ENCODE measurements around the gene SLC25A29. TPM values are rescaled to one million over a fixed set of nuclear protein-coding genes. Genes with fewer than 3 reads are reported as not detected.

The SLC25A29 gene
- total and polyA plus RNA-seq, 2 of the 13 experiments (the other 11 are each of a cell fraction or from before 2014, with no cell fraction given): 12.2 to 17.2 TPM

GRCh38 chr14:100246809-100247428, 59.3 kb downstream of the SLC25A29 start:
- H3K79me2 ChIP-seq (ENCODE audit: insufficient read depth, low read length): peaks cover 89% of the 10 kb centered on the region
- H3K4me2 ChIP-seq (ENCODE audit: low read depth, low read length): peak overlapping the region; percentile 28; the same call in 1 of the 2 replicates
- no peak overlapping the region for H3K9ac ChIP-seq (ENCODE audit: insufficient read depth, low read depth, low read length)
- peaks cover 94% of the 10 kb centered on the region for H4K20me1 ChIP-seq (ENCODE audit: insufficient read depth, low read length)
- in situ Hi-C loops (cut with HindIII; ENCODE audit: extremely low pct_ligation_motif_present, low pct_unique_long_range_greater_than_20kb) (no loop called here), intact Hi-C loops (cut with micrococcal nuclease; ENCODE audit: unreplicated experiment) (no loop called here)
- no peak overlapping the region for H2AFZ ChIP-seq (ENCODE audit: low read length)
- FAIRE-seq (peak; percentile 74), ATAC-seq (peak; percentile 88), DNase-seq (ENCODE audit: low spot score) (peak; percentile 77)
- POLR2A ChIA-PET: interaction anchor here (1.2 to 1.6 kb wide), 2 partner anchors 24 to 54 kb away, joined by 3 to 4 read pairs; no protein-coding TSS in a partner anchor
- CTCF ChIA-PET (ENCODE audit: low intra/inter-chr PET ratio, low total read pairs): interaction anchor here (0.8 to 1.5 kb wide), 2 partner anchors 54 to 130 kb away, joined by 4 to 12 read pairs; partner anchors contain the start of gene WDR25
- H3K4me1 ChIP-seq (ENCODE audit: insufficient read depth, low read length): peaks cover 83% of the 10 kb centered on the region
- WGBS (ENCODE audit: low lambda C conversion rate): 34% methylated on average over 3 of the region's 3 CpGs
- no peaks in the 10 kb centered on the region for H3K9me3 ChIP-seq (ENCODE audit: low read length)
- H3K4me3 ChIP-seq (replicated peaks in 1 of 3; ENCODE audit: insufficient read depth in 1 of 3, low read depth in 2 of 3, low read length in 3 of 3): no peak overlapping the region
- H3K27me3 ChIP-seq (ENCODE audit: control insufficient read depth in 1 of 2, insufficient read depth in 2 of 2, low read length in 2 of 2): no peaks in the 10 kb centered on the region
- peak overlapping the region; percentile 24 for H3K27ac ChIP-seq (ENCODE audit: extremely low read length, insufficient read depth, low read length)
- BruUV-seq (replicated peaks): no TSS peak
- peaks cover 3 to 8% of the 10 kb centered on the region in 2 experiments; a peak in 3 of 5 replicates for H3K36me3 ChIP-seq (replicated peaks in 1 of 2; ENCODE audit: control insufficient read depth in 1 of 2, insufficient read depth in 2 of 2, low read length in 2 of 2)
- peak; percentile 53 for TF ChIP-seq SMC3 (IDR thresholded peaks at IDR 0.05; ENCODE audit: low read length)
- peak; percentile 66 for TF ChIP-seq CTCF (CRISPR knock-in tag; IDR thresholded peaks at IDR 0.05)
- TF ChIP-seq NCOR1 (IDR thresholded peaks at IDR 0.05; ENCODE audit: borderline replicate concordance, low read length): no peak
- no peak for TF ChIP-seq ZBTB8A (CRISPR knock-in tag; IDR thresholded peaks at IDR 0.05; ENCODE audit: borderline replicate concordance, low read depth)
- peak; percentile 60 for TF ChIP-seq STAG1 (CRISPR knock-in tag; IDR thresholded peaks at IDR 0.05)
- no peak for TF ChIP-seq ARID4A (CRISPR knock-in tag; IDR thresholded peaks at IDR 0.05; ENCODE audit: borderline replicate concordance)
- peak; percentile 56 for TF ChIP-seq NR2F6 (IDR thresholded peaks at IDR 0.05)
- TF ChIP-seq NR2F6 (CRISPR knock-in tag; IDR thresholded peaks at IDR 0.05): peak; percentile 45; the same call in 1 of the 2 replicates
- no peak for TF ChIP-seq ELF1 (CRISPR knock-in tag; IDR thresholded peaks at IDR 0.05)
- TF ChIP-seq ZBTB21 (CRISPR knock-in tag; IDR thresholded peaks at IDR 0.05): no peak
- TF ChIP-seq FOXA1 (IDR thresholded peaks at IDR 0.05): no peak
- TF ChIP-seq FOXA1 (CRISPR knock-in tag; IDR thresholded peaks at IDR 0.05): peak; percentile 30; the same call in 1 of the 2 replicates
- TF ChIP-seq ZNF331 (CRISPR knock-in tag; IDR thresholded peaks at IDR 0.05): 0 out of 2 replicates have a peak, but pooled peaks have one; percentile 10
- no peak for TF ChIP-seq LCORL (IDR thresholded peaks at IDR 0.05)
- no peak for TF ChIP-seq LCORL (CRISPR knock-in tag; IDR thresholded peaks at IDR 0.05)
- no peak for TF ChIP-seq ATF7 (IDR thresholded peaks at IDR 0.05)
- no peak for TF ChIP-seq ATF7 (CRISPR knock-in tag; IDR thresholded peaks at IDR 0.05)
- TF ChIP-seq ARID3A (IDR thresholded peaks at IDR 0.05; ENCODE audit: low read depth, low read length): peak; percentile 74
- TF ChIP-seq ZNF329 (CRISPR knock-in tag; IDR thresholded peaks at IDR 0.05; ENCODE audit: low read depth): no peak
- TF ChIP-seq GZF1 (CRISPR knock-in tag; IDR thresholded peaks at IDR 0.05): no peak
